Central memory CD8-positive, alpha-beta T cell (primary cell): ENCODE results near the gene KLK13.

Experiments used
- ATAC-seq: fragments of 150-1000 bp; cut with Tn5 transposase; replicated peaks from 2 replicates; pipeline ENCODE4 v1.10.0; 2022; ENCODE audit warnings: mild to moderate bottlenecking, moderate FRiP score, moderate number of reproducible peaks; ENCODE audit not compliant: poor library complexity, severe bottlenecking; ENCODE audit errors: extremely low read depth
- DNase-seq, 2 donors: peaks; one replicate each; pipeline ENCODE4 v3.0.0; 2021; ENCODE audit warnings: low spot score in 2 of 2
- H3K27ac Mint-ChIP-seq: one replicate; pipeline ENCODE4 v1.8.0; 2022; ENCODE audit warnings: low read depth, mild to moderate bottlenecking, moderate library complexity, mixed read lengths
- H3K27me3 Mint-ChIP-seq: one replicate; pipeline ENCODE4 v1.8.0; 2022; ENCODE audit warnings: mixed read lengths
- H3K36me3 Mint-ChIP-seq: one replicate; pipeline ENCODE4 v1.8.0; 2022; ENCODE audit warnings: mild to moderate bottlenecking, moderate library complexity, mixed read lengths; ENCODE audit not compliant: insufficient read depth
- H3K4me1 Mint-ChIP-seq: one replicate; pipeline ENCODE4 v1.8.0; 2022; ENCODE audit warnings: mixed read lengths
- H3K4me3 Mint-ChIP-seq: one replicate; pipeline ENCODE4 v1.8.0; 2022; ENCODE audit warnings: mild to moderate bottlenecking, moderate library complexity, mixed read lengths
- H3K9me3 Mint-ChIP-seq: one replicate; pipeline ENCODE4 v1.8.0; 2022; ENCODE audit warnings: mixed read lengths

Gene KLK13

GRCh38 chr19:51006406-51006805 lies 58.5 kb downstream of the KLK13 start:
- no peaks in the 10 kb centered on the region for H3K36me3 Mint-ChIP-seq
- H3K27ac Mint-ChIP-seq = no peak overlapping the region
- no peaks in the 10 kb centered on the region for H3K9me3 Mint-ChIP-seq
- peaks cover 73% of the 10 kb centered on the region for H3K27me3 Mint-ChIP-seq
- DNase-seq (no peak), ATAC-seq (no peak)
- H3K4me1 Mint-ChIP-seq = no peaks in the 10 kb centered on the region
- no peak overlapping the region for H3K4me3 Mint-ChIP-seq
